Upper lobe of left lung (tissue), 6 donors: ENCODE data around the gene ALPK1. TPM values are rescaled to one million over a fixed set of nuclear protein-coding genes. Genes with fewer than 3 reads are reported as not detected.
"Not testable (repeated sequence)": the region's sequence is repeated elsewhere in the genome, so short reads cannot be mapped to it uniquely, and the experiment has no call there.

ENCODE experiments used
- ATAC-seq, 2 donors: fragments of 200-7000 bp; cut with Tn5 transposase; one replicate each; pipeline ENCODE4 v1.9.1; 2022; ENCODE audit warnings: mild to moderate bottlenecking in 2 of 2, moderate library complexity in 2 of 2; ENCODE audit not compliant: low FRiP score in 2 of 2
- DNase-seq, 2 donors: peaks; one replicate each; pipeline ENCODE4 v3.0.0-alpha.2; 2019 to 2020
- H3K27ac ChIP-seq, 4 donors: fragments of 200-600 bp; sonication (generic); one replicate each; pipeline ENCODE4 v1.5.1; 2016 to 2019
- H3K27me3 ChIP-seq, 4 donors: fragments of 200-600 bp; sonication (generic); one replicate each; pipeline ENCODE4 v1.5.1; 2017 to 2019
- H3K36me3 ChIP-seq, 4 donors: fragments of 200-600 bp; sonication (generic); one replicate each; pipeline ENCODE4 v1.5.1; 2016 to 2019
- H3K4me1 ChIP-seq, 4 donors: fragments of 200-600 bp; sonication (generic); one replicate each; pipeline ENCODE4 v1.5.1; 2018 to 2019
- H3K4me3 ChIP-seq, 4 donors: fragments of 200-600 bp; sonication (generic); one replicate each; pipeline ENCODE4 v1.5.1; 2017 to 2019; ENCODE audit warnings: mild to moderate bottlenecking in 2 of 4, moderate library complexity in 1 of 4
- H3K9me3 ChIP-seq, 4 donors: fragments of 200-600 bp; sonication (generic); one replicate each; pipeline ENCODE4 v1.5.1; 2018 to 2019
- CTCF ChIP-seq, 6 experiments: fragments of 450-650 bp in 4 of 6; fragments of 200-600 bp in 2 of 6; sonication (generic) in 2 of 6; IDR thresholded peaks; one replicate each; pipeline ENCODE4 v1.5.1; 2016 to 2019; ENCODE audit warnings: antibody characterized with exemption in 6 of 6
- EP300 ChIP-seq, 4 donors: sonication (generic); formaldehyde crosslinking; IDR thresholded peaks; one replicate each; pipeline ENCODE4 v1.5.1; 2017; ENCODE audit warnings: antibody characterized with exemption in 4 of 4, control low read depth in 2 of 4
- POLR2A ChIP-seq, 4 donors: fragments of 450-650 bp; IDR thresholded peaks; one replicate each; pipeline ENCODE4 v1.5.1; 2016 to 2017; ENCODE audit warnings: antibody characterized with exemption in 4 of 4, mild to moderate bottlenecking in 2 of 4
- POLR2AphosphoS5 ChIP-seq, 2 donors: sonication (generic); formaldehyde crosslinking; IDR thresholded peaks; one replicate each; pipeline ENCODE4 v1.5.1; 2017; ENCODE audit warnings: antibody characterized with exemption in 2 of 2
- WGBS, 2 donors: methylation state at CpG; one replicate each; pipeline ENCODE4 v1.1.5; 2017 to 2018; 5-methylcytosine and 5-hydroxymethylcytosine counted together
- total RNA-seq, 6 donors: library from RNA; depleted of rRNA in 4 of 6; stranded (reverse); fragments of >200 nt in 4 of 6; gene quantifications; one replicate each; pipeline versions ENCODE4 v1.1.0 to v1.2.1, GENCODE V29; 2016 to 2021
- donor health status: DM: no; HTN: no; CAD: no; lungs with moderate emphysema.
- donor health status: DM: no; HTN: yes; CAD: no; lungs with severe emphysema.

ALPK1 gene
- total RNA-seq, 6 donors from 2014 or later: 22.7 to 68.0 (median 35.6) TPM

- H3K9me3 ChIP-seq: peaks cover 0 to 3% (median 0%) of the 10 kb centered on the region in 4 donors
- no peaks in the 10 kb centered on the region for H3K36me3 ChIP-seq
- TF ChIP-seq POLR2A (IDR thresholded peaks at IDR 0.05) (no peak), POLR2AphosphoS5 (IDR thresholded peaks at IDR 0.05) (no peak), CTCF (IDR thresholded peaks at IDR 0.05) (no peak), EP300 (IDR thresholded peaks at IDR 0.05) (no peak)
- WGBS, 2 donors: 61 to 66% methylated on average over 2 of the region's 2 CpGs
- no peak overlapping the region for H3K4me3 ChIP-seq
- no peaks in the 10 kb centered on the region for H3K4me1 ChIP-seq
- ATAC-seq: no peak
- no peak overlapping the region for H3K27ac ChIP-seq
- no peak for DNase-seq
- no peaks in the 10 kb centered on the region for H3K27me3 ChIP-seq
Measured at GRCh38 chr4:112453321-112453720, 156.2 kb downstream of the ALPK1 start.

- Histone ChIP-seq H3K27me3 (no peaks in the 10 kb centered on the region), H3K4me1 (no peaks in the 10 kb centered on the region), H3K36me3 (no peaks in the 10 kb centered on the region), H3K9me3 (no peaks in the 10 kb centered on the region), H3K27ac (no peak overlapping the region), H3K4me3 (no peak overlapping the region)
- TF ChIP-seq POLR2AphosphoS5 (IDR thresholded peaks at IDR 0.05) (no peak), POLR2A (IDR thresholded peaks at IDR 0.05) (no peak), CTCF (IDR thresholded peaks at IDR 0.05) (no peak), EP300 (IDR thresholded peaks at IDR 0.05) (no peak)
- ATAC-seq (no peak), DNase-seq (no peak)
Measured at GRCh38 chr4:112472318-112472717, 175.1 kb downstream of the ALPK1 start.

GRCh38 chr4:112473985-112474384 is 176.8 kb downstream of the ALPK1 start:
- Histone ChIP-seq H3K4me1 (no peaks in the 10 kb centered on the region), H3K4me3 (no peak overlapping the region), H3K36me3 (no peaks in the 10 kb centered on the region), H3K27me3 (no peaks in the 10 kb centered on the region), H3K27ac (no peak overlapping the region), H3K9me3 (no peaks in the 10 kb centered on the region)
- WGBS, 2 donors: 93 to 96% methylated on average over 2 of the region's 2 CpGs
- TF ChIP-seq CTCF (IDR thresholded peaks at IDR 0.05): no peak
- no peak for ATAC-seq
- no peak for DNase-seq

GRCh38 chr4:112485930-112486329 is 188.8 kb downstream of the ALPK1 start:
- Histone ChIP-seq H3K36me3 (no peaks in the 10 kb centered on the region), H3K27me3 (no peaks in the 10 kb centered on the region), H3K4me3 (no peak overlapping the region), H3K27ac (no peak overlapping the region), H3K9me3 (peaks cover 0 to 13% (median 0%) of the 10 kb centered on the region in 4 donors), H3K4me1 (no peaks in the 10 kb centered on the region)
- DNase-seq: no peak
- ATAC-seq: no peak
- no peak for TF ChIP-seq EP300 (IDR thresholded peaks at IDR 0.05)
- no peak for TF ChIP-seq POLR2A (IDR thresholded peaks at IDR 0.05)
- no peak for TF ChIP-seq POLR2AphosphoS5 (IDR thresholded peaks at IDR 0.05)
- no peak for TF ChIP-seq CTCF (IDR thresholded peaks at IDR 0.05)
- WGBS, 2 donors: 75 to 79% methylated on average over 5 of the region's 5 CpGs

GRCh38 chr4:112490808-112491207 is 193.6 kb downstream of the ALPK1 start:
- DNase-seq, H3K4me1 ChIP-seq, H3K27me3 ChIP-seq, H3K36me3 ChIP-seq, H3K4me3 ChIP-seq, H3K27ac ChIP-seq, ATAC-seq: not testable (repeated sequence)
- peaks cover 0 to 11% (median 0%) of the 10 kb centered on the region in 4 donors for H3K9me3 ChIP-seq
- 83 to 91% methylated on average over 3 of the region's 3 CpGs for whole genome bisulfite sequencing, 2 donors

Other genes starting within 250 kb of the ALPK1 start
- gene FAM241A, start 151.9 kb upstream of the ALPK1 start, total RNA-seq: 1 to 10 TPM; 1.9 to 6.5 (median 4.2) TPM
- gene AP1AR, start 65.6 kb upstream of the ALPK1 start, total RNA-seq: 10 to 100 TPM; 21.9 to 25.1 (median 24.1) TPM
- 10 to 100 TPM in 1 of 6 donors, 1 to 10 TPM in 5; 1.3 to 14.5 (median 7.6) TPM for gene TIFA, start 11.5 kb upstream of the ALPK1 start, total RNA-seq
- not detected for gene NEUROG2, start 218.8 kb downstream of the ALPK1 start, total RNA-seq